ENCODE measurements around the gene CORO2A.

The CORO2A gene

DNA sequence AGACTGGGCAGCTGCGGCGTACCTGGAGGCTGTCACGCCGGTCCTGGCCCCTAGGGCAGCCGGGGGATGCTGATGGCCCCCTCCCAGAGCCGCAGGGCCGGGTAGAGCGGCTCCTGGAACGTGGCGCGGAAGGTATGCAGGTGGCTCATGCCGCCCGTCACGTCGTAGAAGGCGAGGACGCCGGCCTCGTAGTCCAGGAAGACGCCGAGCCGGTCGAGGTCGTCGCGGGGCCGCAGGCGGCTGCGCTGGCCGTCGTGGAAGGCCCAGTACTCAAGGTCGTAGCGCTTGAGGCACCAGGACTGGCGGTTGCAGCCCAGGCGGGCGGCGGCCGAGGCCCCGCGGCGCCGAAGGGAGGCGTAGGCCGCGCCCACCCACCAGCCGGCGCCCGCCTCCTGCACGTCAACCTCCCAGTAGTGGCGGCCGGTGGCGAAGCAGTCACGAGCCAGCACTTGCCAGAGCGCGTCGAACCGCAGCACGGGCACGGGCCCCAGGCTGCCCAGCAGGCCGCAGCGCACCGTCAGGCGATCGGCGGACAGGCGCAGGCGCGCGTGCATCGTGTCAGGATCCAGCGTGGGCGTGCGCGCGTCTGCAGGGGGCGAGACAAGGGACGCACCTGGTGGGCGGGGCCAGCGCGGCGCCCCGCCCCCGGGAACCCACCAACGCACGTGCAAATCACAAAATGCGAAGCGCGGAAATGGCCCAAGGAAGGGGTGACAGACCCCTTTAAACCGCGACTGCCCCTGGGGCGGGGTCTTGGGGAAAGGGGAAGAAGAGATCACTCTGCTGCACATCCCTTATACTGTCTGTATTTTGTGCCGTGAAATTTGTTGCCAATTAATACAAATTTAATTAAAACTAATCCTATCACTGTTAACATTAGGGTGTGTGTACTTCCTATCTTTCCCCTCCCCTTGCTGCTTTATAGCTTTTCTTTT lies 104.8 kb downstream of the CORO2A start:
- no peak overlapping the region for H3K27ac ChIP-seq (ENCODE audit: low read depth, low read length)
- H3K4me1 ChIP-seq (ENCODE audit: control insufficient read depth, low read length), result no peaks in the 10 kb centered on the region
- no peaks in the 10 kb centered on the region for H3K9me2 ChIP-seq (replicated peaks; ENCODE audit: control insufficient read depth, low read length)
- no peaks in the 10 kb centered on the region for H3K79me2 ChIP-seq (ENCODE audit: control insufficient read depth, low read length)
- TF ChIP-seq, protein P1, sequence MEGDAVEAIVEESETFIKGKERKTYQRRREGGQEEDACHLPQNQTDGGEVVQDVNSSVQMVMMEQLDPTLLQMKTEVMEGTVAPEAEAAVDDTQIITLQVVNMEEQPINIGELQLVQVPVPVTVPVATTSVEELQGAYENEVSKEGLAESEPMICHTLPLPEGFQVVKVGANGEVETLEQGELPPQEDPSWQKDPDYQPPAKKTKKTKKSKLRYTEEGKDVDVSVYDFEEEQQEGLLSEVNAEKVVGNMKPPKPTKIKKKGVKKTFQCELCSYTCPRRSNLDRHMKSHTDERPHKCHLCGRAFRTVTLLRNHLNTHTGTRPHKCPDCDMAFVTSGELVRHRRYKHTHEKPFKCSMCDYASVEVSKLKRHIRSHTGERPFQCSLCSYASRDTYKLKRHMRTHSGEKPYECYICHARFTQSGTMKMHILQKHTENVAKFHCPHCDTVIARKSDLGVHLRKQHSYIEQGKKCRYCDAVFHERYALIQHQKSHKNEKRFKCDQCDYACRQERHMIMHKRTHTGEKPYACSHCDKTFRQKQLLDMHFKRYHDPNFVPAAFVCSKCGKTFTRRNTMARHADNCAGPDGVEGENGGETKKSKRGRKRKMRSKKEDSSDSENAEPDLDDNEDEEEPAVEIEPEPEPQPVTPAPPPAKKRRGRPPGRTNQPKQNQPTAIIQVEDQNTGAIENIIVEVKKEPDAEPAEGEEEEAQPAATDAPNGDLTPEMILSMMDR (IDR thresholded peaks at IDR 0.05; ENCODE audit: low read depth, low read length, poor library complexity, severe bottlenecking), result no peak
- no peak for TF ChIP-seq EZH2phosphoT487 (IDR thresholded peaks at IDR 0.05; ENCODE audit: borderline replicate concordance, low read length)
- H3K9me3 ChIP-seq (ENCODE audit: control insufficient read depth, insufficient read depth, low read length), result no peaks in the 10 kb centered on the region
- no peaks in the 10 kb centered on the region for H3K27me3 ChIP-seq (ENCODE audit: control insufficient read depth, low read length)
- peaks cover 44% of the 10 kb centered on the region for H3K36me3 ChIP-seq (ENCODE audit: control insufficient read depth, low read length)
- no peak overlapping the region for H3K4me2 ChIP-seq (ENCODE audit: low read length)
- peaks cover 11% of the 10 kb centered on the region for H3F3A ChIP-seq (ENCODE audit: control insufficient read depth, insufficient read depth)
- no peaks in the 10 kb centered on the region for H4K20me1 ChIP-seq (ENCODE audit: control insufficient read depth, insufficient read depth, low read depth, low read length)
- no peak overlapping the region for H3K4me3 ChIP-seq (ENCODE audit: low read length)

DNA sequence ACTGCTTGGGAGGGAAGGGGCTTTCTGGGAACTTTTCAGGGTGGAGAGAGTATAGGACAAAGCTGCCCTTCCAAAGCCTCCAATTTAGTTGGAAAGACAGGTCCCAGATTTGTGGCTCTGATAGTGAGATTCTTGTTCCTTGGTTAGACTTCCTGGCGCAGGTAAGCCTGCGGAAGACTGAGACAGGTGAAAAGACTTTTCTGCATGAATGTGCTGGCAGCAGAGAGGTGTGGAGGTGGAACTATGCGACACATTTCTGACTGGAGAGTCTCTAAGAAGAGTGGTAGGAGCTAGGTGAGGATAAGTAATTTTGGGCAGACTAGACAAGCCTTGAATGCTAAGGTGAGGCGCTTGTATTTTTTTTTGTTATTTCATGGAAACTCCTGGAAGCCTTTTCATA lies 106.0 kb downstream of the CORO2A start:
- H3K27ac ChIP-seq (ENCODE audit: low read depth, low read length), result no peak overlapping the region
- H3K79me2 ChIP-seq (ENCODE audit: control insufficient read depth, low read length), result no peaks in the 10 kb centered on the region
- no peaks in the 10 kb centered on the region for H3K9me3 ChIP-seq (ENCODE audit: control insufficient read depth, insufficient read depth, low read length)
- no peaks in the 10 kb centered on the region for H3K9me2 ChIP-seq (replicated peaks; ENCODE audit: control insufficient read depth, low read length)
- H3K4me3 ChIP-seq (ENCODE audit: low read length), result no peak overlapping the region
- H4K20me1 ChIP-seq (ENCODE audit: control insufficient read depth, insufficient read depth, low read depth, low read length), result no peaks in the 10 kb centered on the region
- TF ChIP-seq, protein P1 (IDR thresholded peaks at IDR 0.05; ENCODE audit: low read depth, low read length, poor library complexity, severe bottlenecking), result no peak
- TF ChIP-seq EZH2phosphoT487 (IDR thresholded peaks at IDR 0.05; ENCODE audit: borderline replicate concordance, low read length), result no peak
- no peak overlapping the region for H3K4me2 ChIP-seq (ENCODE audit: low read length)
- H3F3A ChIP-seq (ENCODE audit: control insufficient read depth, insufficient read depth), result peaks cover 10% of the 10 kb centered on the region
- no peaks in the 10 kb centered on the region for H3K27me3 ChIP-seq (ENCODE audit: control insufficient read depth, low read length)
- no peaks in the 10 kb centered on the region for H3K4me1 ChIP-seq (ENCODE audit: control insufficient read depth, low read length)
- H3K36me3 ChIP-seq (ENCODE audit: control insufficient read depth, low read length), result peaks cover 56% of the 10 kb centered on the region

DNA sequence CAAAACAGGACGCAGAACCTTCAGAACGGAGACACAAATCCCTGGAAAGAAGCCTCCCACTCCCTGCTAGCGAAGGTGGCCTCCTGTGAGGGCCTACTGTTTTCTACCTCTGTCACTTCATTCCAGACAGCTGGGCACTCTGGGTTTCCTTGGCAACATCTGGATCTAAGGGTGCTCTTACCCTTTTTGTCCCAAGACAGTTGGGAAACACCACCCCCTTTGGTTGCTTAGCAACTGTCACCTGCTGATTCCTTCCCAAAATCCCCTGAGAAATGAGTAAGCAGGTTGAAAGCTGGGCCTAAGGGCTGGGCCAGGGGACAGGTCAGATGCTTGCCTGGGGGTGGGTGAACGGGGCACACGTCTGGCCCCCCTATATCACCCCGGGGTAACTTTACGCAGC lies 106.5 kb downstream of the CORO2A start:
- peaks cover 9% of the 10 kb centered on the region for H3F3A ChIP-seq (ENCODE audit: control insufficient read depth, insufficient read depth)
- H3K4me1 ChIP-seq (ENCODE audit: control insufficient read depth, low read length), result no peaks in the 10 kb centered on the region
- H3K4me2 ChIP-seq (ENCODE audit: low read length), result no peak overlapping the region
- H3K9me2 ChIP-seq (replicated peaks; ENCODE audit: control insufficient read depth, low read length), result no peaks in the 10 kb centered on the region
- no peak overlapping the region for H3K27ac ChIP-seq (ENCODE audit: low read depth, low read length)
- H3K36me3 ChIP-seq (ENCODE audit: control insufficient read depth, low read length), result peaks cover 59% of the 10 kb centered on the region
- no peaks in the 10 kb centered on the region for H3K27me3 ChIP-seq (ENCODE audit: control insufficient read depth, low read length)
- H4K20me1 ChIP-seq (ENCODE audit: control insufficient read depth, insufficient read depth, low read depth, low read length), result no peaks in the 10 kb centered on the region
- no peak overlapping the region for H3K4me3 ChIP-seq (ENCODE audit: low read length)
- TF ChIP-seq, protein P1 (IDR thresholded peaks at IDR 0.05; ENCODE audit: low read depth, low read length, poor library complexity, severe bottlenecking), result no peak
- TF ChIP-seq EZH2phosphoT487 (IDR thresholded peaks at IDR 0.05; ENCODE audit: borderline replicate concordance, low read length), result no peak
- H3K79me2 ChIP-seq (ENCODE audit: control insufficient read depth, low read length), result no peaks in the 10 kb centered on the region
- H3K9me3 ChIP-seq (ENCODE audit: control insufficient read depth, insufficient read depth, low read length), result no peaks in the 10 kb centered on the region
